ENCODE data around the gene ITPR2. TPM values are rescaled to one million over a fixed set of nuclear protein-coding genes. Genes with fewer than 3 reads are reported as not detected.

ITPR2 gene
- total RNA-seq, 1 donor from 2014 or later: 16.7 TPM

DNA sequence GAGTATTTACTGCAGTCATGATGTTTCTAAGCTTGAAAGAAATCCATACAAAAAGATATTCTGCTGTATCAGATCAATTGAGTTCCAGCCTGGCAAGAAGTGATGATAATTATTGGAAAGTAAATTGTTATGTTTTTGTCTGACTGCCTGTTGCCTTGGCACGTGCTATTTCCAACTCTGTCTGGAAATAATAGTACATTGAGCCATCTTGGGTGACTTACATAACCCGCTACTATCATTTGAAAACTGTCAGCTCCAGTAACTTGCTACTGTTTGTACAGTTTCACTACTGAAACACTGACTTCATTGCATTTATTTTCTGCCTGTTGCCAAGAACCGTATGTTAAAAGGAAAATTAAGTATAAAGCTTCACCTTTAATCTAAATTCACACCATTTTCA, 318.6 kb downstream of the ITPR2 start:
- H3K4me3 Mint-ChIP-seq: no peak overlapping the region
- H3K4me1 Mint-ChIP-seq: peaks cover 11% of the 10 kb centered on the region
- no peak for DNase-seq (ENCODE audit: low read depth, low spot score)
- no peaks in the 10 kb centered on the region for H3K27me3 Mint-ChIP-seq (ENCODE audit: low read depth)
- H3K9me3 Mint-ChIP-seq: peaks cover 4% of the 10 kb centered on the region
- no peak for TF ChIP-seq CTCF (conservative IDR thresholded peaks at IDR 0.05)
- H3K27ac Mint-ChIP-seq (ENCODE audit: unreplicated experiment): no peak overlapping the region
- peaks cover 6% of the 10 kb centered on the region for H3K36me3 Mint-ChIP-seq (ENCODE audit: low read depth)

GRCh38 chr12:26513363-26514043, 319.5 kb downstream of the ITPR2 start:
- Mint-ChIP-seq H3K27ac (ENCODE audit: unreplicated experiment) (peak overlapping the region; percentile 60), H3K9me3 (peaks cover 4% of the 10 kb centered on the region), H3K4me3 (no peak overlapping the region), H3K27me3 (ENCODE audit: low read depth) (no peaks in the 10 kb centered on the region), H3K4me1 (peaks cover 11% of the 10 kb centered on the region), H3K36me3 (ENCODE audit: low read depth) (peaks cover 6% of the 10 kb centered on the region)
- no peak for DNase-seq (ENCODE audit: low read depth, low spot score)
- TF ChIP-seq CTCF (conservative IDR thresholded peaks at IDR 0.05): no peak

GRCh38 chr12:26512213-26512612, 320.8 kb downstream of the ITPR2 start:
- H3K9me3 Mint-ChIP-seq: no peaks in the 10 kb centered on the region

DNA sequence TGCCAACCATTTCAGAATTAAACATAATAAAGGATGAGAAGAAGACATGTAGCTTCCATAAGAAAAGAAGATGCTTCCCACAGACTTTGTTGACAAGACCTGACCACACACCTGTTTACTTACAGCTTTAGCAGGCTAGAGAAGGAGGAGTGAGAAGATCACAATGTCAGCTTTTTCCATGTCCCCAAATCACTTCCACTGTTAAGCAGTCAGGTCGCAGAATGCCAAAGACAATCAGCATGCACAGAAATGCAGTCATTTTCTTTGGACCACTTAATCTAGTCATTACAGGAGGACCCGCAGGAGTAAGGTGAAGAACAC, 322.7 kb downstream of the ITPR2 start:
- H3K27me3 Mint-ChIP-seq (ENCODE audit: low read depth): no peaks in the 10 kb centered on the region
- no peak for DNase-seq (ENCODE audit: low read depth, low spot score)
- no peak for TF ChIP-seq CTCF (conservative IDR thresholded peaks at IDR 0.05)
- H3K4me1 Mint-ChIP-seq: peaks cover 11% of the 10 kb centered on the region
- no peak overlapping the region for H3K27ac Mint-ChIP-seq (ENCODE audit: unreplicated experiment)
- H3K36me3 Mint-ChIP-seq (ENCODE audit: low read depth): peaks cover under 1% of the 10 kb centered on the region
- H3K9me3 Mint-ChIP-seq: no peaks in the 10 kb centered on the region
- no peak overlapping the region for H3K4me3 Mint-ChIP-seq

More at GRCh38 chr12:26512213-26512612, 320.8 kb downstream of the ITPR2 start:
- Mint-ChIP-seq H3K4me1 (peaks cover 11% of the 10 kb centered on the region), H3K27ac (ENCODE audit: unreplicated experiment) (no peak overlapping the region), H3K4me3 (no peak overlapping the region), H3K36me3 (ENCODE audit: low read depth) (peaks cover 3% of the 10 kb centered on the region), H3K27me3 (ENCODE audit: low read depth) (no peaks in the 10 kb centered on the region)
- TF ChIP-seq CTCF (conservative IDR thresholded peaks at IDR 0.05): no peak
- no peak for DNase-seq (ENCODE audit: low read depth, low spot score)

DNA sequence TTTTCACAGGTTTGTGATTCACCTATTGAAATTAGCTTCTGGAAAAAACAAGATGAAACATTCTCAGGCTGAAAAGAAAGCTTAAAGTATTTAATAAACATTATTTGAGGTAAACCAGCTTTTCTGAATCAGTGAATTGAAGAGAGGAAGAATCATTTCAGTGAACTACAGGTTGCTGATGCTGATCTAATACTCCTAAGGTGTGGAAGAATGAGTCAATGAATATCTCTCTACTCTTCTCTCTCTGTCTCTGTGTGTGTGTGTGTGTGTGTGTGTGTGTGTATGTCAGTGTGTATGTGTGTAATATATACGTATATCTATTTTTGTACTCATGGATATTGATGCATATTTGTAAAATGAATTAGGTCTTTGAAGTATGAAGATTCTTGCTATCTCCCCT, 325.4 kb downstream of the ITPR2 start:
- Mint-ChIP-seq H3K9me3 (peaks cover 3% of the 10 kb centered on the region), H3K4me3 (no peak overlapping the region), H3K4me1 (peaks cover 11% of the 10 kb centered on the region), H3K36me3 (ENCODE audit: low read depth) (no peaks in the 10 kb centered on the region), H3K27ac (ENCODE audit: unreplicated experiment) (no peak overlapping the region), H3K27me3 (ENCODE audit: low read depth) (no peaks in the 10 kb centered on the region)
- DNase-seq (ENCODE audit: low read depth, low spot score): no peak
- TF ChIP-seq CTCF (conservative IDR thresholded peaks at IDR 0.05): no peak
